HepG2 (cell line): ENCODE data around the gene G6PD. TPM values are rescaled to one million over a fixed set of nuclear protein-coding genes. Genes with fewer than 3 reads are reported as not detected.

Experiments used
- ARHGAP35 ChIP-seq: sonication (generic); formaldehyde crosslinking; IDR thresholded peaks from 2 replicates; pipeline ENCODE4 v1.9.0; 2022; ENCODE audit warnings: mild to moderate bottlenecking, inconsistent platforms, moderate library complexity, missing genetic modification reagents, borderline replicate concordance
- DNMT1 ChIP-seq: sonication (generic); formaldehyde crosslinking; IDR thresholded peaks from 2 replicates; pipeline ENCODE4 v1.5.1; 2020; ENCODE audit warnings: mild to moderate bottlenecking, missing genetic modification reagents
- ELK4 ChIP-seq: sonication (generic); formaldehyde crosslinking; IDR thresholded peaks from 2 replicates; pipeline ENCODE4 v1.9.0; 2021; ENCODE audit warnings: missing genetic modification reagents, borderline replicate concordance
- GATAD2A ChIP-seq: IDR thresholded peaks from 2 replicates; pipeline ENCODE4 v1.6.1; 2016
- GPN1 ChIP-seq: sonication (generic); formaldehyde crosslinking; IDR thresholded peaks from 2 replicates; pipeline ENCODE4 v1.5.1; 2020; ENCODE audit warnings: missing genetic modification reagents, borderline replicate concordance
- KLF16 ChIP-seq, 2 experiments: sonication (generic) in 1 of 2; formaldehyde crosslinking in 1 of 2; IDR thresholded peaks; 2 replicates each; pipeline versions ENCODE4 v1.6.1 to v1.8.0; 2016 to 2023; ENCODE audit warnings: missing genetic modification reagents in 2 of 2, missing compliant biosample characterization in 1 of 2
- MED1 ChIP-seq: sonication (generic); formaldehyde crosslinking; IDR thresholded peaks from 2 replicates; pipeline ENCODE4 v1.4.0; 2020; ENCODE audit warnings: missing genetic modification reagents
- MED13 ChIP-seq: sonication (generic); formaldehyde crosslinking; IDR thresholded peaks from 2 replicates; pipeline ENCODE4 v1.5.0; 2020; ENCODE audit warnings: missing genetic modification reagents
- MEIS2 ChIP-seq: sonication (generic); formaldehyde crosslinking; IDR thresholded peaks from 2 replicates; pipeline ENCODE4 v1.9.0; 2021; ENCODE audit warnings: mild to moderate bottlenecking, missing genetic modification reagents
- POGZ ChIP-seq: sonication (generic); formaldehyde crosslinking; IDR thresholded peaks from 2 replicates; pipeline ENCODE4 v1.4.0; 2020; ENCODE audit warnings: mild to moderate bottlenecking, missing genetic modification reagents
- TSC22D2 ChIP-seq: sonication (generic); formaldehyde crosslinking; IDR thresholded peaks from 2 replicates; pipeline ENCODE4 v1.5.1; 2020; ENCODE audit warnings: missing genetic modification reagents, mild to moderate bottlenecking, borderline replicate concordance
- ZFP36L1 ChIP-seq: sonication (generic); formaldehyde crosslinking; IDR thresholded peaks from 2 replicates; pipeline ENCODE4 v1.8.0; 2022; ENCODE audit warnings: mild to moderate bottlenecking, missing genetic modification reagents, moderate library complexity
- ZNF354B ChIP-seq: sonication (generic); formaldehyde crosslinking; IDR thresholded peaks from 2 replicates; pipeline ENCODE4 v1.8.0; 2022; ENCODE audit warnings: mild to moderate bottlenecking, missing genetic modification reagents
- ZNF367 ChIP-seq: sonication (generic); formaldehyde crosslinking; IDR thresholded peaks from 2 replicates; pipeline ENCODE4 v1.4.0; 2020; ENCODE audit warnings: missing genetic modification reagents, borderline replicate concordance
- ZNF574 ChIP-seq: sonication (generic); formaldehyde crosslinking; IDR thresholded peaks from 2 replicates; pipeline ENCODE4 v1.4.0; 2020; ENCODE audit warnings: missing genetic modification reagents
- ZNF704 ChIP-seq: sonication (generic); formaldehyde crosslinking; IDR thresholded peaks from 2 replicates; pipeline ENCODE4 v1.8.1; 2023; ENCODE audit warnings: mild to moderate bottlenecking, inconsistent platforms, moderate library complexity, missing genetic modification reagents, borderline replicate concordance
- ZNF790 ChIP-seq: sonication (generic); formaldehyde crosslinking; IDR thresholded peaks from 2 replicates; pipeline ENCODE4 v1.8.0; 2022; ENCODE audit warnings: missing genetic modification reagents, mild to moderate bottlenecking, borderline replicate concordance
- ZXDC ChIP-seq: sonication (generic); formaldehyde crosslinking; IDR thresholded peaks from 2 replicates; pipeline ENCODE4 v1.5.0; 2020; ENCODE audit warnings: mild to moderate bottlenecking, missing genetic modification reagents
- polyA plus RNA-seq, 8 experiments: library from polyadenylated mRNA; depleted of rRNA in 3 of 8; stranded (reverse) in 7 of 8; unstranded in 1 of 8; fragments of >200 nt; fragmentation: Illumina TruSeq in 4 of 8; extraction: Trizol in 4 of 8; gene quantifications; 2 replicates each; pipeline versions ENCODE4 v1.2.1 to v1.2.3, GENCODE V29; 2011 to 2016; ENCODE audit warnings: low read depth in 4 of 8, missing spikeins in 1 of 8, mixed read lengths in 1 of 8; ENCODE audit not compliant: insufficient read depth in 1 of 8
- total RNA-seq, 5 experiments: library from RNA; depleted of rRNA; stranded (reverse); fragments of >200 nt; fragmentation: Illumina TruSeq; extraction: Trizol; gene quantifications; 2 replicates each; pipeline ENCODE4 v1.2.3, GENCODE V29; 2016; ENCODE audit warnings: low read depth in 1 of 5
- TF ChIP-seq, protein P1 (sequence below): sonication (generic); formaldehyde crosslinking; IDR thresholded peaks from 2 replicates; pipeline ENCODE4 v1.8.1; 2023; ENCODE audit warnings: mild to moderate bottlenecking, missing genetic modification reagents

Gene G6PD
- total and polyA plus RNA-seq, 2 of the 13 experiments (the other 11 are each of a cell fraction or from before 2014, with no cell fraction given) = 18.8 to 28.8 TPM

GRCh38 chrX:154517101-154517781, 29.4 kb downstream of the G6PD start (continued):
- TF ChIP-seq ZXDC (CRISPR knock-in tag) = no peak
- TF ChIP-seq DNMT1 (CRISPR knock-in tag) = no peak
- TF ChIP-seq ZNF790 (CRISPR knock-in tag) = no peak
- no peak for TF ChIP-seq ARHGAP35
- TF ChIP-seq ZFP36L1 (CRISPR knock-in tag) = 0 out of 2 replicates have a peak, but pooled peaks have one; percentile 39
- TF ChIP-seq GATAD2A = peak; percentile 54; the same call in 1 of the 2 replicates
- TF ChIP-seq MEIS2 (CRISPR knock-in tag) = peak; percentile 96
- no peak for TF ChIP-seq POGZ (CRISPR knock-in tag)
- TF ChIP-seq ZNF354B (CRISPR knock-in tag) = no peak
- TF ChIP-seq, protein P1, sequence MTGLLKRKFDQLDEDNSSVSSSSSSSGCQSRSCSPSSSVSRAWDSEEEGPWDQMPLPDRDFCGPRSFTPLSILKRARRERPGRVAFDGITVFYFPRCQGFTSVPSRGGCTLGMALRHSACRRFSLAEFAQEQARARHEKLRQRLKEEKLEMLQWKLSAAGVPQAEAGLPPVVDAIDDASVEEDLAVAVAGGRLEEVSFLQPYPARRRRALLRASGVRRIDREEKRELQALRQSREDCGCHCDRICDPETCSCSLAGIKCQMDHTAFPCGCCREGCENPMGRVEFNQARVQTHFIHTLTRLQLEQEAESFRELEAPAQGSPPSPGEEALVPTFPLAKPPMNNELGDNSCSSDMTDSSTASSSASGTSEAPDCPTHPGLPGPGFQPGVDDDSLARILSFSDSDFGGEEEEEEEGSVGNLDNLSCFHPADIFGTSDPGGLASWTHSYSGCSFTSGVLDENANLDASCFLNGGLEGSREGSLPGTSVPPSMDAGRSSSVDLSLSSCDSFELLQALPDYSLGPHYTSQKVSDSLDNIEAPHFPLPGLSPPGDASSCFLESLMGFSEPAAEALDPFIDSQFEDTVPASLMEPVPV = no peak
- TF ChIP-seq ZNF367 (CRISPR knock-in tag) = no peak
- TF ChIP-seq KLF16 (CRISPR knock-in tag; IDR thresholded peaks at IDR 0.05) = no peak
- TF ChIP-seq ZNF574 (CRISPR knock-in tag) = peak; percentile 17; the same call in 1 of the 2 replicates
- no peak for TF ChIP-seq TSC22D2 (CRISPR knock-in tag)
- no peak for TF ChIP-seq ZNF704 (CRISPR knock-in tag)
- TF ChIP-seq MED13 (CRISPR knock-in tag) = no peak
- TF ChIP-seq MED1 (CRISPR knock-in tag) = peak; percentile 42; the same call in 1 of the 2 replicates
- no peak for TF ChIP-seq GPN1
- TF ChIP-seq ELK4 (CRISPR knock-in tag) = no peak
